ENCODE measurements around the gene CPZ. TPM values are rescaled to one million over a fixed set of nuclear protein-coding genes. Genes with fewer than 3 reads are reported as not detected.

Gene CPZ
- total and polyA plus RNA-seq, 11 donors, result 0.13 to 4.8 (median 0.26) TPM; not detected in 2

DNA sequence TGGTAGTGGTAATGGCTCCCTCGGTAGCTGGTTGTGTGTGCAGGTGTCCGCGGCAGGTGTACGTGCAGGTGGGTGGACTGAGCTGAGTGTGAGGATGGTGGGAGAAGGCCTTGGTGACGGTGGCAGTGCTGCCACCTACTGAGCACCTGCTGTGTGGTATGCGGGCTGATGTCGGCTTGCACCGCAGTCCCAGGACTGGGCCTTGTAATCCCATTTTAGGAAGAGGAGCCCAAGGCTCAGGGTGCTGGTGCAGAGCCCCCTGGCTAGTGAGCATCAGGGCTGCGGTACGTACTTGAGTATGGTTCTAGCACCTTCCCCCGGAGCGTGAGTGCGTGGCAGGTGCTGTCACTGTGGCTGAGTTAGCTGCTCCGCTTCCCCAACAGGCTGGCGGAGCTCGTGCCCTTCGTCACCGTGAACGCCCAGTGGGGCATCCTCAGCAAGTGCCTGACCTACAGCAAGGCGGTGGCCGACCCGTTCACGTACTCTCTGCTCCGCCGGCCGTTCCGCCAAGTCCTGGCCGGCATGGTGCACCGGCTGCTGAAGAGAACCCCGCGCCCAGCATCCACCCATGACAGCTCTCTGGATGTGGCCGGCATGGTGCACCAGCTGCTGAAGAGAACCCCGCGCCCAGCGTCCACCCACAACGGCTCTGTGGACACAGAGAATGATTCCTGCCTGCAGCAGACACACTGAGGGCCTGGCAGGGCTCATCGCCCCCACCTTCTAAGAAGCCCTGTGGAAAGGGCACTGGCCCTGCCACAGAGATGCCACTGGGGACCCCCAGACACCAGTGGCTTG is 5.7 kb upstream of the CPZ start:
- intact Hi-C loops (cut with DNase I), result no loop called here
- DNase-seq, result peak in 2 of 5 donors; percentile 16 to 51
- Histone ChIP-seq H3K27ac (no peak overlapping the region), H3K36me3 (no peaks in the 10 kb centered on the region), H3K4me1 (no peaks in the 10 kb centered on the region), H3K4me3 (no peak overlapping the region), H3K27me3 (peaks cover 4 to 82% (median 24%) of the 10 kb centered on the region in 9 donors), H3K9me3 (no peaks in the 10 kb centered on the region)
- ATAC-seq, result no peak
- 77 to 83% (median 77%) methylated on average over 21 to 37 of the region's 37 CpGs for WGBS, 4 donors
- TF ChIP-seq, protein P1, sequence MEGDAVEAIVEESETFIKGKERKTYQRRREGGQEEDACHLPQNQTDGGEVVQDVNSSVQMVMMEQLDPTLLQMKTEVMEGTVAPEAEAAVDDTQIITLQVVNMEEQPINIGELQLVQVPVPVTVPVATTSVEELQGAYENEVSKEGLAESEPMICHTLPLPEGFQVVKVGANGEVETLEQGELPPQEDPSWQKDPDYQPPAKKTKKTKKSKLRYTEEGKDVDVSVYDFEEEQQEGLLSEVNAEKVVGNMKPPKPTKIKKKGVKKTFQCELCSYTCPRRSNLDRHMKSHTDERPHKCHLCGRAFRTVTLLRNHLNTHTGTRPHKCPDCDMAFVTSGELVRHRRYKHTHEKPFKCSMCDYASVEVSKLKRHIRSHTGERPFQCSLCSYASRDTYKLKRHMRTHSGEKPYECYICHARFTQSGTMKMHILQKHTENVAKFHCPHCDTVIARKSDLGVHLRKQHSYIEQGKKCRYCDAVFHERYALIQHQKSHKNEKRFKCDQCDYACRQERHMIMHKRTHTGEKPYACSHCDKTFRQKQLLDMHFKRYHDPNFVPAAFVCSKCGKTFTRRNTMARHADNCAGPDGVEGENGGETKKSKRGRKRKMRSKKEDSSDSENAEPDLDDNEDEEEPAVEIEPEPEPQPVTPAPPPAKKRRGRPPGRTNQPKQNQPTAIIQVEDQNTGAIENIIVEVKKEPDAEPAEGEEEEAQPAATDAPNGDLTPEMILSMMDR (IDR thresholded peaks at IDR 0.05), result no peak
- no peak for TF ChIP-seq POLR2A (IDR thresholded peaks at IDR 0.05)

DNA sequence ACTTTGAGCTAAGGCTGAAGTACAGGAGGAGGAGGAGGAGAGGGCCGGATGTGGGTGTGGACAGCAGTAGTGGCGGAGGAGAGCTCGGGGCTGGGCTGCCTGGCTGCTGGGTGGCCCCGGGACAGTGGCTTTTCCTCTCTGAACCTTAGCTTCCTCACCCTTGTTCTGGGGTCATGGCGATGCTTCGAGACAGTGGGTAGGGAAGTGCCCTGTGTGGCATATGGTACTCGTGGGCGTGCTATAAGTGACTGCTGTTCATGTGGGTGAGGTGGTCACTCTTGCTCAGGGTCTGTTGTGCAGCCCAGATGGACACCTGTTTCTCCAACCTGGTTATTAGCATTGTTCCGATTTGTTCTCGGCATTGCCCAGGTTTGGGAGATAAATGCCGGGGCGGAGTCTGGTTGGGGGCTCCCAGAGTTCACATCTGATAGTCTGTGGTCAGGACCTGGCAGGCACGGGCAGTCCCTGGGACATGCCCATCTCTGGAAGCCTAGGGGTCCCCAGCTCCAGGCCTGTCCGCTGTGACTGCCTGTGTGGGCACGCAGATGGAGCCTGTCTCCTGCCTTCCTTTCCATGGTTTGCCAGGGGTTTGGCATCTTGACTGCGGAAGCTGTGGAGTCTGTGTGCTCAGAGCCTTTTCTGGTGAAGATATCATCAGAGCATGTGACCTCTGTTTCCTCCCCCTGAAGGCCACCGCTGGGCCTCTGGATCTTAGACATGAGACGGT is 4.9 kb upstream of the CPZ start:
- Histone ChIP-seq H3K9me3 (no peaks in the 10 kb centered on the region), H3K4me3 (no peak overlapping the region), H3K4me1 (peaks cover 0 to 5% (median 0%) of the 10 kb centered on the region in 12 donors), H3K36me3 (no peaks in the 10 kb centered on the region), H3K27me3 (peaks cover 9 to 83% (median 31%) of the 10 kb centered on the region in 9 donors), H3K27ac (no peak overlapping the region)
- TF ChIP-seq, protein P1 (IDR thresholded peaks at IDR 0.05), result no peak
- no peak for TF ChIP-seq POLR2A (IDR thresholded peaks at IDR 0.05)
- ATAC-seq, result no peak
- intact Hi-C loops (cut with DNase I), result no loop called here
- peak in 2 of 5 donors; percentile 11 to 47 for DNase-seq
- 62 to 79% (median 71%) methylated on average over 12 to 18 of the region's 18 CpGs for WGBS, 4 donors

DNA sequence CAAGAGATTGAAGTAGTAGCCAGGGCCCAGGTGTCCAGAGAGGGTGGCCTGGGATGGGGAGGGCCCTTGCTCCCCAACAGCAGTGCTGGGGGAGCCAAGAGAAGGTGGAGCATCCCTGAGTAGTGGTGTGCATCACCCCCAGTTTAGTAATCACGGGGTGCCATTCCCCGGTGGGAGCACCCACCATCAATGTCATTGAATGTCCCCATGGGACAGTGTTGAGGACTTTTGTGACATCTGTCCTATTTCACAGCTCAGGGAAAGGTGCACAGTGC is 4.4 kb upstream of the CPZ start:
- no peak for DNase-seq
- no peak for ATAC-seq
- Histone ChIP-seq H3K36me3 (no peaks in the 10 kb centered on the region), H3K4me1 (peaks cover 0 to 10% (median 0%) of the 10 kb centered on the region in 12 donors), H3K4me3 (no peak overlapping the region), H3K27me3 (peaks cover 9 to 84% (median 36%) of the 10 kb centered on the region in 9 donors), H3K9me3 (no peaks in the 10 kb centered on the region), H3K27ac (no peak overlapping the region)
- TF ChIP-seq, protein P1 (IDR thresholded peaks at IDR 0.05), result no peak
- no peak for TF ChIP-seq POLR2A (IDR thresholded peaks at IDR 0.05)
- intact Hi-C loops (cut with DNase I), result no loop called here
- 85 to 90% (median 86%) methylated on average over 2 of the region's 2 CpGs for WGBS, 4 donors

DNA sequence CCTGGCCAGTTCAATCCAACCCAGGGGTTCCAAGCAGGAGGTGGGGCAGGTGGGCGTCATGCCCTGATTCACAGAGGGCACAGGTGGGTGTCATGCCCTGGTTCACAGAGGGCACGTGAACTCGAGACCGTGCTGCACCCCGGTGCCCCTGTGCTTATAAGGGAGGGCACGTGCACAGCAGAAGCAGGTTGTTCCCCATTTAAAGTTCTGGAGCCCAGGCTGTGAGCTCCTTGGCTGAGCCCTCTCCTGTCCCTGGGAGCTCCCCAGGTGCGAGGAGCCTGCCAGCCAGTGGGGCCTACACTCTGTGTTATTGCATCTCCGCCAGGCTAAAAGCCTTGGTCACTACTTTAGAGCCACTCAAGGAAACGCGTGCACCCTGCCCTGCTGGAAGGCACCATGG is 3.2 kb upstream of the CPZ start:
- Histone ChIP-seq H3K4me3 (no peak overlapping the region), H3K4me1 (peaks cover 0 to 12% (median 0%) of the 10 kb centered on the region in 12 donors), H3K9me3 (no peaks in the 10 kb centered on the region), H3K27ac (no peak overlapping the region), H3K36me3 (no peaks in the 10 kb centered on the region), H3K27me3 (peaks cover 9 to 87% (median 48%) of the 10 kb centered on the region in 9 donors)
- TF ChIP-seq POLR2A (IDR thresholded peaks at IDR 0.05), result no peak
- ATAC-seq, result no peak
- WGBS, 4 donors, result 75 to 88% (median 83%) methylated on average over 7 to 10 of the region's 10 CpGs
- intact Hi-C loops (cut with DNase I), result no loop called here
- peak in 2 of 5 donors; percentile 10 to 32 for DNase-seq

Data from heart left ventricle (tissue), 16 donors.